ENCODE results near the gene PLAC9. TPM values are rescaled to one million over a fixed set of nuclear protein-coding genes. Genes with fewer than 3 reads are reported as not detected.

PLAC9 gene
- total RNA-seq, 2 donors from 2014 or later: 6.5 to 39.9 TPM

DNA sequence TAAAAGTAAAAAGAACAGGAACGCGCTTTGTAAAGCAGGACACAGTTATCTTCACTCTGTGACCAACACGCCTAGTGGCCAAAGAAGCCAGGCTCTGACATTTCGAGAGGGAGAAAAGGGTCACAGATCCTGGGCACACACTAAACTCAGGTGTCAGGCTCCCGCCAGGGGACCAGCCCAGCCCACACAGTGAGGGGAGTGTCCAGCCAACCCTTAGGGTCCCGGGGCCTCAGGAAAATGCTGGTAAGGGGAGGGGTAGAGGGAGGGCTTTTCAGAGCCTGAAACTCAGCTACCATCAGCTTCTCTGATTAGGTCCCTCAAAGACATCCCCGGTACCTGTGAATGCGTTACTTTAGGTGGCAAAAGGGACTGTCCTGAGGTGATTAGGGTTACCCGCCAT lies 56.2 kb downstream of the PLAC9 start:
- WGBS, 2 donors: 83 to 88% methylated on average over 9 of the region's 9 CpGs
- Histone ChIP-seq H3K27ac (peak overlapping the region in 2 of 4 donors; percentile 14 to 35), H3K4me1 (peaks cover 79% of the 10 kb centered on the region)

DNA sequence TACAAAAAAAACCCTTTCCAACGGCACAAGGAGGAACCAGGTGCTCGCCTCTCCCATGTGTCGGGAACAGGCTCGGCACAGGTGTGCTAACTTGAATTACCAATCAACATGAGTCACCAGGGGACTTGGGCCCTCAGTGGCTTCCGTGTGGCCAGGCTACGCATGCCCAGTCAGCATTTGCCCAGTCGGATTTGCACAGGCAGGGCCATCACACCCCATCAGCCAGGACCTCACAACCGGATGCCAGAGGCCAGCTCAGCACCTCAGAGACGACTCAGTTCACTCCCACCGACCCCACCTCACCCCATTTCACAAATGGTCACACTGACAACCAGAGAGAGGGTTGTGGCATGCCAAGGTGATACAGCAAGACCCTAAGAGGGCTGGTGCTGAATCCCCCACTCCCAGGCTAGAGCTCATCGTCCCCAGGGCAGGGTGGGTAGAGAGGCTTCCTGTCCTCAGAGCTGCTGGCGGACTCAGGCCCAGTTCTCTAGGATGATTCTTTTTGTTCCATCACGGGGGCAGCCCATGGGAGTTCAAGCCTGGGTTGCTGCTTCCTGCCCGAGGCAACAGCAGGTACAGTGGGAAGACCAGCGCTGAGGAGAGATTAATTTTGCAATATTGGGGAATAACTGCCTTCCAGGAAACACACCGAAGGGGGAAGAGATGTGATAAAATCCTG lies 59.2 kb downstream of the PLAC9 start:
- DNase-seq: peak; percentile 89 to 96 (median 92)
- ATAC-seq: peak; percentile 79
- Histone ChIP-seq H3K36me3 (replicated peaks in 1 of 2; ENCODE audit: insufficient read depth in 1 of 2, low read depth in 2 of 2) (no peaks in the 10 kb centered on the region), H3K27me3 (no peaks in the 10 kb centered on the region), H3K4me3 (no peak overlapping the region), H3K4me1 (peaks cover 83% of the 10 kb centered on the region), H3K27ac (peak overlapping the region; percentile 79 to 100 (median 90)), H3K9me3 (no peaks in the 10 kb centered on the region)
- intact Hi-C loops (cut with DNase I): no loop called here
- TF ChIP-seq CTCF (IDR thresholded peaks at IDR 0.05): no peak
- TF ChIP-seq POLR2A (IDR thresholded peaks at IDR 0.05): peak in 2 of 3 donors; percentile 38 to 47
- 51 to 65% methylated on average over 8 to 16 of the region's 16 CpGs for WGBS, 2 donors

More for the DNA sequence above, 56.2 kb downstream of the PLAC9 start:
- H3K4me3 ChIP-seq: no peak overlapping the region
- no peaks in the 10 kb centered on the region for H3K36me3 ChIP-seq (replicated peaks in 1 of 2; ENCODE audit: insufficient read depth in 1 of 2, low read depth in 2 of 2)
- DNase-seq: no peak
- H3K9me3 ChIP-seq: no peaks in the 10 kb centered on the region
- ATAC-seq: no peak
- no peaks in the 10 kb centered on the region for H3K27me3 ChIP-seq
- intact Hi-C loops (cut with DNase I): no loop called here
- TF ChIP-seq CTCF (IDR thresholded peaks at IDR 0.05) (no peak), POLR2A (IDR thresholded peaks at IDR 0.05) (no peak)

GRCh38 chr10:80192553-80192952 lies 60.0 kb downstream of the PLAC9 start:
- TF ChIP-seq CTCF (IDR thresholded peaks at IDR 0.05): no peak
- no peak for TF ChIP-seq POLR2A (IDR thresholded peaks at IDR 0.05)
- peak overlapping the region in 3 of 4 donors; percentile 79 to 100 (median 100) for H3K27ac ChIP-seq
- no peak for ATAC-seq

DNA sequence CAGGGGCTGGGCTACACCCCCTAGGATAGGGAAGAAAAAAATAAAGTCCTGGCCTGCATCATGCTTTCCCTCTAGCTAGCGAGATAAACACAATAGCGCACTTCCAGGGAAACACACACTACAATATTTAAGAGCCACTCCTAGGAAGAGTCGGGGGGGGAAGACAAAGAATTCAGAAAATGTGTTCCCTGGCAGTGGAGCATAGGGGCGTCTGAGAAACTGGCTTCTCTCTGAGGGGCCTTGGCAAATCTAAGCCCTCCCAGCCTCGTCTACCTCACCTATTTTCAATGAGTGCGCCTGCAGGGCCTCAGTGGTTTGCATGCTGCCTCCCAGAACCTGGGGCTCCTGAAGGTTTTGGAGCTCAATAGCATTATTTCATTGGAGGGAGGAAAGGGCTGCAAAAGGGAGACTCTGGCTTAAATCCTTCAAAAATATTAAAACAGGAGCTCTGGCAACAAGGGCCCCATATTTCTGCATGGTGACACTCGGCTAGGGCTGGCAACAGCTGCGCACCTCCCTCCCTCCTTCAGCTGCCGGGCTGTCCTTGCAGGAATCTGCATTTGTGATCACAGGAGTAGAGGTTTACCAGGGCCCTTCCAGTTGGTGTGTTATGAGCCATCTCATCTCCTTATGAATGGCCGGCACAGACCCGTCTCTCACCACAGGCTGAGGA lies 62.0 kb downstream of the PLAC9 start:
- Histone ChIP-seq H3K27me3 (no peaks in the 10 kb centered on the region), H3K4me1 (peaks cover 85% of the 10 kb centered on the region), H3K36me3 (replicated peaks in 1 of 2; ENCODE audit: insufficient read depth in 1 of 2, low read depth in 2 of 2) (no peaks in the 10 kb centered on the region), H3K9me3 (no peaks in the 10 kb centered on the region), H3K27ac (peak overlapping the region; percentile 99 to 100 (median 100)), H3K4me3 (no peak overlapping the region)
- TF ChIP-seq POLR2A (IDR thresholded peaks at IDR 0.05) (no peak), CTCF (IDR thresholded peaks at IDR 0.05) (no peak)
- DNase-seq: no peak
- 52% methylated on average over 11 of the region's 11 CpGs for WGBS, 2 donors
- no peak for ATAC-seq
- intact Hi-C loops (cut with DNase I): no loop called here

More at GRCh38 chr10:80192553-80192952, 60.0 kb downstream of the PLAC9 start:
- intact Hi-C loops (cut with DNase I): no loop called here
- H3K36me3 ChIP-seq (replicated peaks in 1 of 2; ENCODE audit: insufficient read depth in 1 of 2, low read depth in 2 of 2): no peaks in the 10 kb centered on the region
- no peak overlapping the region for H3K4me3 ChIP-seq
- peaks cover 83% of the 10 kb centered on the region for H3K4me1 ChIP-seq
- DNase-seq: no peak
- H3K9me3 ChIP-seq: no peaks in the 10 kb centered on the region
- no peaks in the 10 kb centered on the region for H3K27me3 ChIP-seq

Other genes with a start within 250 kb of the PLAC9 start
- 1 to 10 TPM in 1 of 2 donors, under 1 TPM in 1; 0.33 to 1.6 TPM for gene SFTPD, start 183.6 kb upstream of the PLAC9 start, total RNA-seq
- gene TMEM254, start 54.1 kb upstream of the PLAC9 start, total RNA-seq: 1 to 10 TPM; 8.6 to 9.9 TPM
- 10 to 100 TPM; 68.2 to 71.9 TPM for gene ANXA11, start 72.8 kb downstream of the PLAC9 start, total RNA-seq
- gene MAT1A, start 156.9 kb downstream of the PLAC9 start, total RNA-seq: 10 to 100 TPM in 1 of 2 donors, 1 to 10 TPM in 1; 9.6 to 11.9 TPM
- gene DYDC1, start 224.0 kb downstream of the PLAC9 start, total RNA-seq: not detected
- gene DYDC2, start 224.1 kb downstream of the PLAC9 start, total RNA-seq: not detected

Data from body of pancreas (tissue), 4 donors.